ENCODE results near the gene RPL9.

GRCh38 chr4:39504538-39504937 lies 45.8 kb upstream of the RPL9 start:
- TF ChIP-seq CTCF (conservative IDR thresholded peaks at IDR 0.05 in 1 of 2, IDR thresholded peaks at IDR 0.05 in 1 of 2; ENCODE audit: extremely low read depth in 1 of 2, insufficient read depth in 1 of 2, low read depth in 1 of 2, low read length in 2 of 2) = no peak
- TF ChIP-seq EZH2 (IDR thresholded peaks at IDR 0.05; ENCODE audit: borderline replicate concordance, low read length) = no peak
